Esophagus squamous epithelium (tissue), 5 donors: ENCODE results near the gene CSGALNACT2. TPM values are rescaled to one million over a fixed set of nuclear protein-coding genes. Genes with fewer than 3 reads are reported as not detected.

Experiments used
- DNase-seq: peaks from one replicate; lab custom pipeline; 2025; lab: John Stamatoyannopoulos, UW
- H3K27ac ChIP-seq, 4 donors: fragments of 200-600 bp; sonication (generic); one replicate each; pipeline ENCODE4 v1.5.1; 2016 to 2019; ENCODE audit warnings: mild to moderate bottlenecking in 1 of 4
- H3K27me3 ChIP-seq, 4 donors: fragments of 200-600 bp; sonication (generic); 1 replicate in 3 of 4; 2 replicates in 1 of 4; pipeline versions ENCODE4 v1.5.1 to v1.6.0; 2017 to 2021; ENCODE audit warnings: antibody characterized with exemption in 1 of 4
- H3K36me3 ChIP-seq, 3 donors: fragments of 200-600 bp; sonication (generic); one replicate each; pipeline ENCODE4 v1.5.1; 2016 to 2019
- H3K4me1 ChIP-seq, 3 donors: fragments of 200-600 bp; sonication (generic); one replicate each; pipeline ENCODE4 v1.5.1; 2017 to 2019
- H3K4me3 ChIP-seq, 4 donors: fragments of 200-600 bp; sonication (generic); 1 replicate in 3 of 4; 2 replicates in 1 of 4; pipeline ENCODE4 v1.5.1; 2016 to 2019; ENCODE audit warnings: mild to moderate bottlenecking in 2 of 4, moderate library complexity in 1 of 4
- H3K9me3 ChIP-seq, 3 donors: fragments of 200-600 bp; sonication (generic); one replicate each; pipeline ENCODE4 v1.5.1; 2016 to 2019
- CTCF ChIP-seq, 6 experiments: fragments of 450-650 bp in 4 of 6; fragments of 200-600 bp in 2 of 6; sonication (generic) in 2 of 6; IDR thresholded peaks; one replicate each; pipeline ENCODE4 v1.5.1; 2016 to 2019; ENCODE audit warnings: antibody characterized with exemption in 6 of 6, mild to moderate bottlenecking in 4 of 6, moderate library complexity in 4 of 6
- POLR2A ChIP-seq, 4 donors: fragments of 450-650 bp; IDR thresholded peaks; one replicate each; pipeline ENCODE4 v1.6.1; 2017; ENCODE audit warnings: antibody characterized with exemption in 4 of 4, mild to moderate bottlenecking in 4 of 4, moderate library complexity in 3 of 4
- WGBS, 2 donors: methylation state at CpG; one replicate each; pipeline ENCODE4 v1.1.5; 2018; 5-methylcytosine and 5-hydroxymethylcytosine counted together
- intact Hi-C: fragments of 100-400 bp; cut with DNase I; formaldehyde crosslinking; loops from one replicate; pipeline ENCODE4 v1.15.0; 2022
- total RNA-seq, 4 donors: library from RNA; depleted of rRNA; stranded (reverse); fragments of >200 nt; gene quantifications; one replicate each; pipeline ENCODE4 v1.1.0, GENCODE V29; 2016
- donor health status: DM: yes; HTN: yes; CAD: no.

CSGALNACT2 gene
- total RNA-seq, 4 donors from 2014 or later, result 2.8 to 18.5 (median 6.8) TPM

- DNase-seq, result no peak
- intact Hi-C loops, result no loop called here
- Histone ChIP-seq H3K36me3 (no peaks in the 10 kb centered on the region), H3K27me3 (no peaks in the 10 kb centered on the region), H3K4me1 (peaks cover 0 to 5% (median 0%) of the 10 kb centered on the region in 3 donors), H3K27ac (no peak overlapping the region), H3K9me3 (no peaks in the 10 kb centered on the region), H3K4me3 (no peak overlapping the region)
- 67% methylated on average over 1 of the region's 5 CpGs; no CpG with 5 or more reads in 1 of the 2 donors for WGBS, 2 donors
- TF ChIP-seq POLR2A (IDR thresholded peaks at IDR 0.05) (no peak), CTCF (IDR thresholded peaks at IDR 0.05) (no peak)
These were observed 71.5 kb downstream of the CSGALNACT2 start for GRCh38 chr10:43209651-43210141.

- no peak overlapping the region for H3K4me3 ChIP-seq
- intact Hi-C loops, result no loop called here
- no peaks in the 10 kb centered on the region for H3K27me3 ChIP-seq
- no peaks in the 10 kb centered on the region for H3K4me1 ChIP-seq
- no peak overlapping the region for H3K27ac ChIP-seq
- no peak for DNase-seq
- no peaks in the 10 kb centered on the region for H3K9me3 ChIP-seq
- no CpG with 5 or more reads among the region's 6 CpGs for WGBS, 2 donors
- TF ChIP-seq POLR2A (IDR thresholded peaks at IDR 0.05) (no peak), CTCF (IDR thresholded peaks at IDR 0.05) (no peak)
- H3K36me3 ChIP-seq, result no peaks in the 10 kb centered on the region
These were observed 72.3 kb downstream of the CSGALNACT2 start for GRCh38 chr10:43210556-43210955.

- Histone ChIP-seq H3K4me3 (no peak overlapping the region), H3K36me3 (no peaks in the 10 kb centered on the region), H3K4me1 (no peaks in the 10 kb centered on the region), H3K27me3 (peaks cover 0 to under 1% (median 0%) of the 10 kb centered on the region in 4 donors), H3K9me3 (no peaks in the 10 kb centered on the region), H3K27ac (no peak overlapping the region)
- DNase-seq, result no peak
- TF ChIP-seq POLR2A (IDR thresholded peaks at IDR 0.05), result no peak
- TF ChIP-seq CTCF (IDR thresholded peaks at IDR 0.05), result no peak
- intact Hi-C loops, result no loop called here
- WGBS, 2 donors, result 20 to 60% methylated on average over 2 of the region's 6 CpGs
These were observed 72.8 kb downstream of the CSGALNACT2 start for GRCh38 chr10:43211030-43211429.

- intact Hi-C loops, result no loop called here
- no peak for DNase-seq
- TF ChIP-seq POLR2A (IDR thresholded peaks at IDR 0.05) (no peak), CTCF (IDR thresholded peaks at IDR 0.05) (no peak)
- Histone ChIP-seq H3K27me3 (peaks cover 0 to 6% (median 0%) of the 10 kb centered on the region in 4 donors), H3K4me1 (no peaks in the 10 kb centered on the region), H3K9me3 (no peaks in the 10 kb centered on the region), H3K27ac (no peak overlapping the region), H3K4me3 (no peak overlapping the region), H3K36me3 (no peaks in the 10 kb centered on the region)
- 37% methylated on average over 2 of the region's 8 CpGs; no CpG with 5 or more reads in 1 of the 2 donors for WGBS, 2 donors
These were observed 73.3 kb downstream of the CSGALNACT2 start for GRCh38 chr10:43211431-43212042.

- DNase-seq, result no peak
These were observed 73.9 kb downstream of the CSGALNACT2 start for GRCh38 chr10:43212043-43212721.

More at GRCh38 chr10:43212043-43212721, 73.9 kb downstream of the CSGALNACT2 start:
- H3K27me3 ChIP-seq, result peaks cover 0 to 13% (median 0%) of the 10 kb centered on the region in 4 donors
- H3K36me3 ChIP-seq, result no peaks in the 10 kb centered on the region
- H3K9me3 ChIP-seq, result no peaks in the 10 kb centered on the region
- intact Hi-C loops, result no loop called here
- H3K4me1 ChIP-seq, result no peaks in the 10 kb centered on the region
- 17 to 41% methylated on average over 1 to 5 of the region's 13 CpGs for WGBS, 2 donors
- TF ChIP-seq POLR2A (IDR thresholded peaks at IDR 0.05) (no peak), CTCF (IDR thresholded peaks at IDR 0.05) (no peak)
- H3K4me3 ChIP-seq, result no peak overlapping the region
- H3K27ac ChIP-seq, result no peak overlapping the region
